K562 (cell line): ENCODE data around the gene NAV2. TPM values are rescaled to one million over a fixed set of nuclear protein-coding genes. Genes with fewer than 3 reads are reported as not detected.

ENCODE experiments used
- ATAC-seq: fragments of 200-7000 bp; cut with Tn5 transposase; 3 replicates; pipeline ENCODE4 v1.9.1; 2020; ENCODE audit warnings: moderate library complexity
- BruUV-seq: library from RNA; stranded (reverse); fragments of 400-500 nt; replicated peaks from 2 replicates; lab custom pipeline; 2021; lab: Mats Ljungman, UMichigan
- CTCF ChIA-PET: fragments of 300-600 bp; formaldehyde crosslinking; extraction: SDS; loops from one replicate; lab custom pipeline; 2021; ENCODE audit warnings: low intra/inter-chr PET ratio; lab: Yijun Ruan, JAX
- POLR2A ChIA-PET: fragments of 300-600, 350-650 bp; sonication (Branson Sonifier 250); formaldehyde crosslinking; extraction: SDS; loops from one replicate; lab custom pipeline; 2021; ENCODE audit warnings: antibody characterized with exemption, inconsistent platforms; lab: Yijun Ruan, JAX
- DNase-seq, 4 experiments: peaks; one replicate each; pipeline versions ENCODE4 v3.0.0 to v3.0.0-alpha.2; 2011 to 2018; ENCODE audit warnings: low spot score in 3 of 4, mixed read lengths in 3 of 4; ENCODE audit errors: extremely low read depth in 1 of 4
- FAIRE-seq: peaks from 2 replicates; lab custom pipeline; 2011; peaks lifted over from hg19 to GRCh38; lab: Jason Lieb, UNC
- H2AFZ ChIP-seq: 2 replicates; pipeline ENCODE4 v1.6.0; 2011; ENCODE audit warnings: low read depth, low read length, control low read depth, inconsistent platforms
- H3K27ac ChIP-seq: fragments of 200-600 bp; 3 replicates; pipeline ENCODE4 v1.8.0; 2011; ENCODE audit warnings: low read depth, mild to moderate bottlenecking, control low read depth, inconsistent platforms, low read length, moderate library complexity, mixed read lengths; ENCODE audit errors: extremely low read depth
- H3K27me3 ChIP-seq, 2 experiments: fragments of 300-600 bp in 1 of 2; 2 replicates in 1 of 2; 3 replicates in 1 of 2; pipeline versions ENCODE4 v1.6.0 to v1.8.0; 2011; ENCODE audit warnings: inconsistent platforms in 2 of 2, low read length in 2 of 2, mild to moderate bottlenecking in 1 of 2, mixed read lengths in 1 of 2, moderate library complexity in 1 of 2; ENCODE audit not compliant: control insufficient read depth in 2 of 2, insufficient read depth in 2 of 2
- H3K36me3 ChIP-seq: fragments of 300-600 bp; 3 replicates; pipeline ENCODE4 v1.8.0; 2011; ENCODE audit warnings: mild to moderate bottlenecking, low read length, inconsistent platforms; ENCODE audit not compliant: control insufficient read depth, insufficient read depth
- H3K4me1 ChIP-seq, 2 experiments: fragments of 200-600 bp in 1 of 2; replicated peaks in 1 of 2; 2 replicates in 1 of 2; 3 replicates in 1 of 2; pipeline versions ENCODE4 v1.5.1 to v1.8.0; 2011; ENCODE audit warnings: inconsistent platforms in 2 of 2, low read length in 2 of 2, mild to moderate bottlenecking in 1 of 2, mixed read lengths in 1 of 2, moderate library complexity in 1 of 2; ENCODE audit not compliant: control insufficient read depth in 2 of 2, insufficient read depth in 2 of 2
- H3K4me2 ChIP-seq: 2 replicates; pipeline ENCODE4 v1.6.1; 2011; ENCODE audit warnings: low read length, control low read depth, inconsistent platforms, mixed read lengths; ENCODE audit not compliant: insufficient read depth
- H3K4me3 ChIP-seq: fragments of 200-600 bp; sonication (generic), shearing (Covaris generic); 2 replicates; pipeline ENCODE4 v1.5.1; 2016; ENCODE audit warnings: control low read depth, inconsistent platforms
- H3K79me2 ChIP-seq: fragments of 200-600 bp; 3 replicates; pipeline ENCODE4 v1.8.0; 2011; ENCODE audit warnings: low read length, inconsistent platforms; ENCODE audit not compliant: control insufficient read depth, insufficient read depth
- H3K9ac ChIP-seq, 2 experiments: 2 replicates each; pipeline versions ENCODE4 v1.6.0 to v1.6.1; 2011; ENCODE audit warnings: low read depth in 2 of 2, low read length in 2 of 2, control low read depth in 1 of 2, inconsistent platforms in 1 of 2, mild to moderate bottlenecking in 1 of 2, mixed read lengths in 1 of 2; ENCODE audit not compliant: insufficient read depth in 1 of 2
- H3K9me1 ChIP-seq: one replicate; pipeline ENCODE4 v1.6.0; 2011; ENCODE audit warnings: inconsistent platforms, mild to moderate bottlenecking, low read length, moderate library complexity; ENCODE audit not compliant: control insufficient read depth, insufficient read depth
- H3K9me3 ChIP-seq: replicated peaks from 2 replicates; pipeline ENCODE4 v1.5.1; 2011; ENCODE audit warnings: low read depth, low read length, inconsistent platforms; ENCODE audit not compliant: control insufficient read depth, insufficient read depth
- H4K20me1 ChIP-seq: replicated peaks from 2 replicates; pipeline ENCODE4 v1.6.1; 2011; ENCODE audit warnings: low read length, inconsistent platforms, mixed read lengths; ENCODE audit not compliant: control insufficient read depth, insufficient read depth
- CHD2 ChIP-seq: IDR thresholded peaks from 2 replicates; pipeline ENCODE4 v1.6.1; 2011; ENCODE audit warnings: low read depth, low read length
- CREB1 ChIP-seq, 2 experiments: sonication (generic) in 1 of 2; formaldehyde crosslinking in 1 of 2; IDR thresholded peaks; 2 replicates each; pipeline versions ENCODE4 v1.6.1 to v1.8.0; 2012 to 2022; ENCODE audit warnings: inconsistent platforms in 1 of 2, mild to moderate bottlenecking in 1 of 2, missing genetic modification reagents in 1 of 2, moderate library complexity in 1 of 2
- ETS2 ChIP-seq: IDR thresholded peaks from 2 replicates; pipeline ENCODE4 v1.6.1; 2016; ENCODE audit warnings: borderline replicate concordance, missing genetic modification characterization, mild to moderate bottlenecking, moderate library complexity, missing compliant biosample characterization; ENCODE audit not compliant: poor library complexity, severe bottlenecking
- HINFP ChIP-seq: fragments of 450-650 bp; conservative IDR thresholded peaks from 2 replicates; pipeline ENCODE4 v1.6.1; 2016; ENCODE audit warnings: missing genetic modification characterization, low read depth, mild to moderate bottlenecking, control low read depth, missing compliant biosample characterization
- HNRNPUL1 ChIP-seq: fragments of 200-400 bp; formaldehyde crosslinking; IDR thresholded peaks from 2 replicates; pipeline ENCODE4 v1.6.1; 2017; ENCODE audit warnings: low read length
- MTA2 ChIP-seq: fragments of 450-650 bp; IDR thresholded peaks from 2 replicates; pipeline ENCODE4 v1.6.1; 2016; ENCODE audit warnings: low read depth
- NFE2 ChIP-seq: IDR thresholded peaks from 2 replicates; pipeline ENCODE4 v1.6.1; 2014; ENCODE audit warnings: antibody characterized with exemption, low read depth
- PHF8 ChIP-seq: fragments of 200-600 bp; sonication (generic); IDR thresholded peaks from 2 replicates; pipeline ENCODE4 v1.6.1; 2012; ENCODE audit warnings: mixed run types, mild to moderate bottlenecking, inconsistent platforms, low read length, moderate library complexity, borderline replicate concordance
- PML ChIP-seq: IDR thresholded peaks from 2 replicates; pipeline ENCODE4 v1.6.1; 2012; ENCODE audit warnings: low read length, inconsistent platforms
- POLR3A ChIP-seq: IDR thresholded peaks from 2 replicates; pipeline ENCODE4 v1.6.1; 2011; ENCODE audit warnings: borderline replicate concordance, mild to moderate bottlenecking, moderate library complexity; ENCODE audit not compliant: insufficient read length, insufficient read depth; ENCODE audit errors: extremely low read depth
- PTRF ChIP-seq: fragments of 450-650 bp; IDR thresholded peaks from 2 replicates; pipeline ENCODE4 v1.6.1; 2016; ENCODE audit warnings: mild to moderate bottlenecking, missing genetic modification characterization, missing compliant biosample characterization
- SRSF7 ChIP-seq: fragments of 200-400 bp; formaldehyde crosslinking; optimal IDR thresholded peaks from 2 replicates; pipeline ENCODE3; 2017; ENCODE audit warnings: mild to moderate bottlenecking, low read depth, low read length
- ZSCAN32 ChIP-seq: fragments of 450-650 bp; formaldehyde crosslinking; IDR thresholded peaks from 2 replicates; pipeline ENCODE4 v1.4.0; 2020; ENCODE audit warnings: mild to moderate bottlenecking, moderate library complexity
- WGBS: fragments of 100-300 bp; shearing (Covaris generic); methylation state at CpG from one replicate; pipeline ENCODE4 v1.1.6; 2016; ENCODE audit warnings: low coverage, mixed read lengths; ENCODE audit not compliant: insufficient coverage; ENCODE audit errors: missing lambda C conversion rate; 5-methylcytosine and 5-hydroxymethylcytosine counted together
- in situ Hi-C: fragments of 300-500 bp; cut with MboI; formaldehyde crosslinking; loops from 4 replicates; pipeline ENCODE4 v1.15.0; 2018; ENCODE audit warnings: inconsistent platforms, mixed read lengths
- intact Hi-C: fragments of 100-400 bp; cut with micrococcal nuclease; formaldehyde crosslinking; loops from 2 replicates; pipeline ENCODE4 v1.14.2; 2022
- polyA plus RNA-seq, 8 experiments: library from polyadenylated mRNA; depleted of rRNA in 4 of 8; stranded (reverse) in 5 of 8; unstranded in 3 of 8; fragments of >200 nt; fragmentation: Nextera tagmentation in 2 of 8; fragmentation: Illumina TruSeq in 1 of 8; extraction: Ambion mirVana in 2 of 8; extraction: Trizol in 1 of 8; gene quantifications; 2 replicates each; pipeline versions ENCODE4 v1.2.1 to v1.2.3, GENCODE V29; 2011 to 2014; ENCODE audit warnings: inconsistent platforms in 1 of 8, missing spikeins in 1 of 8
- total RNA-seq, 7 experiments: library from RNA; depleted of rRNA in 6 of 7; stranded (reverse); fragments of >200 nt in 6 of 7; fragmentation: Illumina TruSeq in 2 of 7; extraction: Trizol in 2 of 7; gene quantifications; 2 replicates each; pipeline versions ENCODE4 v1.2.1 to v1.2.3, GENCODE V29; 2011 to 2021; ENCODE audit warnings: low replicate concordance in 1 of 7
- TF ChIP-seq, protein P1 (sequence below): sonication (generic); formaldehyde crosslinking; IDR thresholded peaks from 2 replicates; pipeline ENCODE4 v1.5.0; 2020; ENCODE audit warnings: missing genetic modification reagents
- TF ChIP-seq, protein P2 (sequence below): fragments of 450-650 bp; IDR thresholded peaks from 2 replicates; pipeline ENCODE4 v1.7.1; 2018; ENCODE audit warnings: mild to moderate bottlenecking, low read depth; ENCODE audit not compliant: partially characterized antibody

NAV2 gene
- total and polyA plus RNA-seq, 9 of the 15 experiments (the other 6 are each of a cell fraction or from before 2014, with no cell fraction given), result 0.03 to 0.35 (median 0.05) TPM

DNA sequence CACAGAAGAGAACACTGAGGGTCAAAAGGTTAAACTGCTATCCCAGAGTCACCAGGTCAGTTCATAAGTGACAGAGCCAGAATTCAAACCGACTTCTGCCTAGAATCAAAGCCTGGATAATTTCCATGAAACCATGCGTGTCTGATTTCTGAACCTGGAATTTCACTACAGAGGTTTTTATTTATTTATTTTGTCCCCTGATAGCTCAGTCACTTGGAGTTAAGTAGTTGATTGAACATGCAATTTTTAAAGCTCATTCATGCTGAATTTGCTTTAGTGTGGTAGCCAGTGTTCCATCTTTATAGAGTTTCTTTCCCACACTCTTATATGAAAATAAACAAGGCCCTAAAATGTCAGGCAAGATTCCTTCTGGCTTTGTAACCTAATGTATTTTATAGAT is 93.2 kb downstream of the NAV2 start:
- ATAC-seq (no peak), FAIRE-seq (no peak), DNase-seq (no peak)
- TF ChIP-seq PHF8 (no peak), ZSCAN32 (CRISPR knock-in tag) (no peak), CREB1 (IDR thresholded peaks at IDR 0.05) (no peak), CREB1 (CRISPR knock-in tag; IDR thresholded peaks at IDR 0.05) (no peak), HINFP (tag) (no peak), CHD2 (no peak), MTA2 (no peak), NFE2 (no peak), SRSF7 (no peak), ETS2 (no peak), PML (no peak), PTRF (tag) (no peak), HNRNPUL1 (no peak), POLR3A (no peak)
- TF ChIP-seq, protein P1, sequence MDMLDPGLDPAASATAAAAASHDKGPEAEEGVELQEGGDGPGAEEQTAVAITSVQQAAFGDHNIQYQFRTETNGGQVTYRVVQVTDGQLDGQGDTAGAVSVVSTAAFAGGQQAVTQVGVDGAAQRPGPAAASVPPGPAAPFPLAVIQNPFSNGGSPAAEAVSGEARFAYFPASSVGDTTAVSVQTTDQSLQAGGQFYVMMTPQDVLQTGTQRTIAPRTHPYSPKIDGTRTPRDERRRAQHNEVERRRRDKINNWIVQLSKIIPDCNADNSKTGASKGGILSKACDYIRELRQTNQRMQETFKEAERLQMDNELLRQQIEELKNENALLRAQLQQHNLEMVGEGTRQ (CRISPR knock-in tag), result no peak
- TF ChIP-seq, protein P2, sequence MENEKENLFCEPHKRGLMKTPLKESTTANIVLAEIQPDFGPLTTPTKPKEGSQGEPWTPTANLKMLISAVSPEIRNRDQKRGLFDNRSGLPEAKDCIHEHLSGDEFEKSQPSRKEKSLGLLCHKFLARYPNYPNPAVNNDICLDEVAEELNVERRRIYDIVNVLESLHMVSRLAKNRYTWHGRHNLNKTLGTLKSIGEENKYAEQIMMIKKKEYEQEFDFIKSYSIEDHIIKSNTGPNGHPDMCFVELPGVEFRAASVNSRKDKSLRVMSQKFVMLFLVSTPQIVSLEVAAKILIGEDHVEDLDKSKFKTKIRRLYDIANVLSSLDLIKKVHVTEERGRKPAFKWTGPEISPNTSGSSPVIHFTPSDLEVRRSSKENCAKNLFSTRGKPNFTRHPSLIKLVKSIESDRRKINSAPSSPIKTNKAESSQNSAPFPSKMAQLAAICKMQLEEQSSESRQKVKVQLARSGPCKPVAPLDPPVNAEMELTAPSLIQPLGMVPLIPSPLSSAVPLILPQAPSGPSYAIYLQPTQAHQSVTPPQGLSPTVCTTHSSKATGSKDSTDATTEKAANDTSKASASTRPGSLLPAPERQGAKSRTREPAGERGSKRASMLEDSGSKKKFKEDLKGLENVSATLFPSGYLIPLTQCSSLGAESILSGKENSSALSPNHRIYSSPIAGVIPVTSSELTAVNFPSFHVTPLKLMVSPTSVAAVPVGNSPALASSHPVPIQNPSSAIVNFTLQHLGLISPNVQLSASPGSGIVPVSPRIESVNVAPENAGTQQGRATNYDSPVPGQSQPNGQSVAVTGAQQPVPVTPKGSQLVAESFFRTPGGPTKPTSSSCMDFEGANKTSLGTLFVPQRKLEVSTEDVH, result no peak
- 3% methylated on average over 2 of the region's 2 CpGs for WGBS
- ChIA-PET POLR2A (no interaction called here), CTCF (no interaction called here)
- Histone ChIP-seq H3K4me3 (no peak overlapping the region), H3K4me2 (no peak overlapping the region), H2AFZ (no peak overlapping the region), H4K20me1 (no peaks in the 10 kb centered on the region), H3K9ac (no peak overlapping the region), H3K79me2 (no peaks in the 10 kb centered on the region), H3K27ac (no peak overlapping the region), H3K9me1 (no peaks in the 10 kb centered on the region), H3K9me3 (no peaks in the 10 kb centered on the region), H3K27me3 (peaks cover 0 to 6% of the 10 kb centered on the region in 2 experiments; a peak in 2 of 5 replicates), H3K36me3 (no peaks in the 10 kb centered on the region), H3K4me1 (no peaks in the 10 kb centered on the region)
- in situ Hi-C loops, result no loop called here
- no TSS peak for BruUV-seq
- intact Hi-C loops, result no loop called here
